ENCODE measurements around the gene ZFP42. TPM values are rescaled to one million over a fixed set of nuclear protein-coding genes. Genes with fewer than 3 reads are reported as not detected.

Gene ZFP42
- total and polyA plus RNA-seq, 2 experiments from 2014 or later: not detected

DNA sequence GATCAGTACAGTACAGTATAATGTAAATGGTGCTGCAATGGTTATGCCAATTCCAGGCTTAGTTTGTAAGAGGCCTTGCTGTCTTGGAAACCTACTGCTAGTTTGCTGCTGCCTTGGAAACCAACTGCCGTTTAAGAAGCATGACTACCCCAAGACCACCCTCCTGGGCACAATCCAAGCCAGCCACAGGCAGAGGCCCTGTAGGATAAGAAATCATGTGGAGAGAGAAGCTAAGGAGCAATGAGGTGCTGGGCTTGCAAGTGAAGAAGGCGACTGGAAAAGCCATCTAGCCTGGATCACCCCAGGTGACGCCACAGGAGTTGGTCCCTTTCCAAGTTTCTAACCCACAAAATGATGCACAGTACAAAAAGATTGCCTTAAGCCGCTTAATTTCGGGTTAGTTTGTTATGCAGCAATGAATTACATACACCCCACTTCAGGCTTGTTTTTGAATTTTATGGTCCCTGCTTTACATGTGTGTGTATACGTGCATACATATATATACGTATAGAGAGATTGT is 16.9 kb downstream of the ZFP42 start:
- whole genome bisulfite sequencing, 2 experiments (ENCODE audit: low coverage in 1 of 2, low lambda C conversion rate in 2 of 2, missing lambda C conversion rate in 2 of 2): 50 to 53% methylated on average over 7 of the region's 7 CpGs
- H3K4me2 ChIP-seq (ENCODE audit: unreplicated experiment): no peak overlapping the region
- H3K4me3 ChIP-seq: no peak overlapping the region
- no peaks in the 10 kb centered on the region for H3K79me2 ChIP-seq (ENCODE audit: insufficient read depth)
- H2AFZ ChIP-seq: no peak overlapping the region
- no peaks in the 10 kb centered on the region for H3K9me2 ChIP-seq (ENCODE audit: insufficient read depth)
- no peaks in the 10 kb centered on the region for H3F3A ChIP-seq (ENCODE audit: insufficient read depth)
- no peaks in the 10 kb centered on the region for H3K4me1 ChIP-seq (ENCODE audit: insufficient read depth)
- TF ChIP-seq EZH2phosphoT487 (IDR thresholded peaks at IDR 0.05; ENCODE audit: insufficient read depth, low read depth): no peak
- TF ChIP-seq EZH2 (IDR thresholded peaks at IDR 0.05; ENCODE audit: insufficient read depth, poor library complexity, severe bottlenecking): no peak
- in situ Hi-C loops (cut with MboI): no loop called here
- H3K27me3 ChIP-seq (replicated peaks; ENCODE audit: insufficient read depth): no peaks in the 10 kb centered on the region
- DNase-seq: no peak
- no peak overlapping the region for H3K27ac ChIP-seq
- no peaks in the 10 kb centered on the region for H3K9me3 ChIP-seq (ENCODE audit: low read depth)
- no peaks in the 10 kb centered on the region for H3K36me3 ChIP-seq (ENCODE audit: low read depth)
- H3K9ac ChIP-seq: no peak overlapping the region
- H4K20me1 ChIP-seq (ENCODE audit: insufficient read depth): no peaks in the 10 kb centered on the region

DNA sequence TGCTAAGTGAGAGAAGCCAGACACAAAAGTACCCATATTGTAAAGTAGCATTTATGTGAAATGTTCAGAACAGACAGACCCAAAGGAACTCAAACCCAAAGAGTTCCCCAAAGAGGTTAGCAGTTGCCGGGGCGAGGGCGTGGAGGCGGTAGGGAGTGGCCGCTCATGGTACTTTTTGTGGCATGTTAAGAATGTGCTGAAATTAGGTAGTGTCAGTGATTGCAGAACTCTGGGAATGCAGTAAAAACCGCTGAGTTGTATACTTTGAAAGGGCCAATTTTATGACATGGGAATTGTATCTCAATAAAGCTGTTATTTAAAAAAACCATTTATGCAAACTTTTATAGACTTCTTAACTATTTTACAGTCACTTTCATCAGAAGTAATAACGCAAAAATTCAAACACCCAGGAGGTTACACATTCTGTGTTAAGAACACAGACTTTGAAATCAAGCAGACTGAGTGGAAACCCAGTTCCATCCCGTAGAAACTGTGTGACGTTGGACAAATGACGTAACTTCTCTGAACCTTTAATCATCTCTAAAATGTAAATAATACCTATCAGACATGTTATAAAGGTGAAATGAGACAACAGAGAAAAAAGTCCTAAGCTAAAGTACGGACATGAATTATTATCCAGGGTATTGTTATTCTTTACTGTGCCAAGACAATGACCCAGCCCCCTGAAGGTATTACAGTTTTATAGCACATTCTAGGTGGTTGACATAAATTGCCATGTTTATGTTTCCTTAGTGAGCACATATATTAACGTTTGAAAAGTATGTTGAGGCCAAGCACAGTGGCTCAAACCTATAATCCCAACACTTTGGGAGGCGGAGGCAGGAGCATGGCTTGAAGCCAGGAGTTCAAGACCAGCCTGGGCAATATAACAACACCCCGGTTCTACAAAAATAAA is 19.7 kb downstream of the ZFP42 start:
- Histone ChIP-seq H3K9me3 (ENCODE audit: low read depth) (no peaks in the 10 kb centered on the region), H3F3A (ENCODE audit: insufficient read depth) (no peaks in the 10 kb centered on the region), H3K4me2 (ENCODE audit: unreplicated experiment) (no peak overlapping the region), H4K20me1 (ENCODE audit: insufficient read depth) (no peaks in the 10 kb centered on the region), H3K36me3 (ENCODE audit: low read depth) (no peaks in the 10 kb centered on the region), H3K79me2 (ENCODE audit: insufficient read depth) (no peaks in the 10 kb centered on the region), H3K27me3 (replicated peaks; ENCODE audit: insufficient read depth) (no peaks in the 10 kb centered on the region), H2AFZ (no peak overlapping the region), H3K4me3 (no peak overlapping the region), H3K9ac (no peak overlapping the region), H3K4me1 (ENCODE audit: insufficient read depth) (no peaks in the 10 kb centered on the region), H3K27ac (no peak overlapping the region), H3K9me2 (ENCODE audit: insufficient read depth) (no peaks in the 10 kb centered on the region)
- no peak for DNase-seq
- TF ChIP-seq EZH2phosphoT487 (IDR thresholded peaks at IDR 0.05; ENCODE audit: insufficient read depth, low read depth) (no peak), EZH2 (IDR thresholded peaks at IDR 0.05; ENCODE audit: insufficient read depth, poor library complexity, severe bottlenecking) (no peak)
- 24 to 25% methylated on average over 14 of the region's 14 CpGs for WGBS, 2 experiments (ENCODE audit: low coverage in 1 of 2, low lambda C conversion rate in 2 of 2, missing lambda C conversion rate in 2 of 2)
- in situ Hi-C loops (cut with MboI): no loop called here

DNA sequence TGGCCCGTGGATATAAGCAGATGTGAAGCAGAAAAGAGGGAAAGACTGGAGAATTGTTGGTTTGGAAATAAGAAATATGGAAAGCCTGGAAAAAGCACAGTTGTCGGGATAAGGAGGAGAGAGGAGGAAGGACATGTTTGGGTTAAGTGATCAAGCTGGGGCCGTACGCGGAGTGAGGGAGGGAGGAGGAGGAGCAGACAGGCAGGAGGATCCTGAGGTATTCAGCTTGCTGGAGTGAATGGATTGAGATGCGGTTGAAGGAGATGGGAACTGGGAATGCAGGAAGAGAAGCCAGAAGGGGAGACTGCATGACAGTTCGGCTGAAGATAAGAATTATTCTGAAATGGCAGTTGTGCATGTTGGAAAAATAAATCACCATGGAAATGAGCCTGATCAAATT is 21.2 kb downstream of the ZFP42 start:
- H3K9me3 ChIP-seq (ENCODE audit: low read depth): no peaks in the 10 kb centered on the region
- H3K4me2 ChIP-seq (ENCODE audit: unreplicated experiment): no peak overlapping the region
- no peak overlapping the region for H2AFZ ChIP-seq
- no peaks in the 10 kb centered on the region for H4K20me1 ChIP-seq (ENCODE audit: insufficient read depth)
- DNase-seq: no peak
- no peaks in the 10 kb centered on the region for H3K4me1 ChIP-seq (ENCODE audit: insufficient read depth)
- in situ Hi-C loops (cut with MboI): no loop called here
- no peaks in the 10 kb centered on the region for H3K36me3 ChIP-seq (ENCODE audit: low read depth)
- no peak overlapping the region for H3K27ac ChIP-seq
- H3K9me2 ChIP-seq (ENCODE audit: insufficient read depth): no peaks in the 10 kb centered on the region
- no peaks in the 10 kb centered on the region for H3F3A ChIP-seq (ENCODE audit: insufficient read depth)
- H3K4me3 ChIP-seq: no peak overlapping the region
- 23 to 33% methylated on average over 7 of the region's 7 CpGs for WGBS, 2 experiments (ENCODE audit: low coverage in 1 of 2, low lambda C conversion rate in 2 of 2, missing lambda C conversion rate in 2 of 2)
- H3K9ac ChIP-seq: no peak overlapping the region
- no peaks in the 10 kb centered on the region for H3K27me3 ChIP-seq (replicated peaks; ENCODE audit: insufficient read depth)
- TF ChIP-seq EZH2phosphoT487 (IDR thresholded peaks at IDR 0.05; ENCODE audit: insufficient read depth, low read depth): no peak
- TF ChIP-seq EZH2 (IDR thresholded peaks at IDR 0.05; ENCODE audit: insufficient read depth, poor library complexity, severe bottlenecking): no peak
- H3K79me2 ChIP-seq (ENCODE audit: insufficient read depth): no peaks in the 10 kb centered on the region

DNA sequence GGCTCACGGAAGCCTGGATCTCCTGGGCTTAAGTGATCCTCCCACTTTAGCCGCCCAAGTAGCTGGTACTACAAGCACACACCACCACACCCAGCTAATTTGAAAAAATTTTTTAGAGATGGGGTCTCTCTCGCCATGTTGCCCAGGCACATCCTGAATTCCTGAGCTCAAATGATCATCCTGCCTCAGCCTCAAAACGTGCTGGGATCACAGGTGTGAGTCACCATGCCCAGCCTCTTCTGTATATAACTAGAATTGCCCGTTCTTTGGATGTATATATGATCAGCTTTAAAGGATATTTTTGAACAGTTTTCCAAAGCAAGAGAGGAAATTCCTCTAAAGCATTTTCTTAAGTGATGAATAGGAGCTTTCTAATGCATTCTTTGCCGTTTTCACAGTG is 22.7 kb downstream of the ZFP42 start:
- WGBS, 2 experiments (ENCODE audit: low coverage in 1 of 2, low lambda C conversion rate in 2 of 2, missing lambda C conversion rate in 2 of 2): 19% methylated on average over 6 of the region's 6 CpGs

More for the DNA sequence above, 22.7 kb downstream of the ZFP42 start:
- Histone ChIP-seq H4K20me1 (ENCODE audit: insufficient read depth) (no peaks in the 10 kb centered on the region), H3K9me3 (ENCODE audit: low read depth) (no peaks in the 10 kb centered on the region), H3K9me2 (ENCODE audit: insufficient read depth) (no peaks in the 10 kb centered on the region), H3K4me3 (no peak overlapping the region), H2AFZ (no peak overlapping the region), H3K4me2 (ENCODE audit: unreplicated experiment) (no peak overlapping the region), H3K36me3 (ENCODE audit: low read depth) (no peaks in the 10 kb centered on the region), H3K27ac (no peak overlapping the region), H3K4me1 (ENCODE audit: insufficient read depth) (no peaks in the 10 kb centered on the region), H3K27me3 (replicated peaks; ENCODE audit: insufficient read depth) (no peaks in the 10 kb centered on the region), H3K9ac (no peak overlapping the region), H3F3A (ENCODE audit: insufficient read depth) (no peaks in the 10 kb centered on the region), H3K79me2 (ENCODE audit: insufficient read depth) (no peaks in the 10 kb centered on the region)
- TF ChIP-seq EZH2phosphoT487 (IDR thresholded peaks at IDR 0.05; ENCODE audit: insufficient read depth, low read depth) (no peak), EZH2 (IDR thresholded peaks at IDR 0.05; ENCODE audit: insufficient read depth, poor library complexity, severe bottlenecking) (no peak)
- DNase-seq: no peak
- in situ Hi-C loops (cut with MboI): no loop called here

Data from GM23248 (cell line).